Brain microvascular endothelial cell (primary cell): ENCODE measurements around the gene TMEM126A.

Experiments
- DNase-seq: peaks from one replicate; pipeline ENCODE4 v3.0.0-alpha.2; 2020
- H3K27ac ChIP-seq: fragments of 250-450 bp; sonication (Bioruptor Pico); 2 replicates; pipeline ENCODE4 v1.5.1; 2020; ENCODE audit warnings: mild to moderate bottlenecking, moderate library complexity
- H3K27me3 ChIP-seq: fragments of 250-450 bp; sonication (Bioruptor Pico); replicated peaks from 2 replicates; pipeline ENCODE4 v1.5.1; 2020; ENCODE audit warnings: mild to moderate bottlenecking
- H3K36me3 ChIP-seq: fragments of 250-450 bp; sonication (Bioruptor Pico); replicated peaks from 2 replicates; pipeline ENCODE4 v1.5.1; 2020; ENCODE audit warnings: mild to moderate bottlenecking
- H3K4me3 ChIP-seq: 2 replicates; pipeline ENCODE4 v1.5.1; 2011; ENCODE audit warnings: low read depth, mild to moderate bottlenecking, control low read depth, low read length, moderate library complexity
- CTCF ChIP-seq: IDR thresholded peaks from 2 replicates; pipeline ENCODE4 v1.5.1; 2011; ENCODE audit warnings: low read depth, mild to moderate bottlenecking, moderate library complexity, low read length, control low read depth, inconsistent platforms; ENCODE audit errors: missing control alignments
- in situ Hi-C: cut with HindIII; loops from 2 replicates; pipeline ENCODE4 v1.10.0; 2017; ENCODE audit warnings: low sequenced_read_pairs, low pct_ligation_motif_present

Gene TMEM126A

GRCh38 chr11:85656777-85657176 is 9.0 kb downstream of the TMEM126A start:
- no peak overlapping the region for H3K4me3 ChIP-seq
- in situ Hi-C loops = no loop called here
- TF ChIP-seq CTCF = no peak
- H3K27me3 ChIP-seq = no peaks in the 10 kb centered on the region
- no peak for DNase-seq
- no peak overlapping the region for H3K27ac ChIP-seq
- H3K36me3 ChIP-seq = peaks cover 15% of the 10 kb centered on the region

GRCh38 chr11:85658180-85658579 is 10.4 kb downstream of the TMEM126A start:
- Histone ChIP-seq H3K36me3 (peaks cover 15% of the 10 kb centered on the region), H3K27me3 (no peaks in the 10 kb centered on the region), H3K27ac (no peak overlapping the region), H3K4me3 (no peak overlapping the region)
- no peak for DNase-seq
- in situ Hi-C loops = no loop called here
- TF ChIP-seq CTCF = no peak

- in situ Hi-C loops = no loop called here
Observed at GRCh38 chr11:85661972-85662664, 14.4 kb downstream of the TMEM126A start.

GRCh38 chr11:85663080-85663752 is 15.4 kb downstream of the TMEM126A start:
- in situ Hi-C loops = no loop called here
- Histone ChIP-seq H3K27ac (no peak overlapping the region), H3K36me3 (peaks cover 4% of the 10 kb centered on the region), H3K4me3 (peak overlapping the region; percentile 97), H3K27me3 (no peaks in the 10 kb centered on the region)
- DNase-seq = no peak
- no peak for TF ChIP-seq CTCF

More at GRCh38 chr11:85661972-85662664, 14.4 kb downstream of the TMEM126A start:
- H3K36me3 ChIP-seq = peaks cover 6% of the 10 kb centered on the region
- H3K27me3 ChIP-seq = no peaks in the 10 kb centered on the region
- TF ChIP-seq CTCF = no peak
- no peak for DNase-seq
- H3K4me3 ChIP-seq = peak overlapping the region; percentile 97
- no peak overlapping the region for H3K27ac ChIP-seq

DNA sequence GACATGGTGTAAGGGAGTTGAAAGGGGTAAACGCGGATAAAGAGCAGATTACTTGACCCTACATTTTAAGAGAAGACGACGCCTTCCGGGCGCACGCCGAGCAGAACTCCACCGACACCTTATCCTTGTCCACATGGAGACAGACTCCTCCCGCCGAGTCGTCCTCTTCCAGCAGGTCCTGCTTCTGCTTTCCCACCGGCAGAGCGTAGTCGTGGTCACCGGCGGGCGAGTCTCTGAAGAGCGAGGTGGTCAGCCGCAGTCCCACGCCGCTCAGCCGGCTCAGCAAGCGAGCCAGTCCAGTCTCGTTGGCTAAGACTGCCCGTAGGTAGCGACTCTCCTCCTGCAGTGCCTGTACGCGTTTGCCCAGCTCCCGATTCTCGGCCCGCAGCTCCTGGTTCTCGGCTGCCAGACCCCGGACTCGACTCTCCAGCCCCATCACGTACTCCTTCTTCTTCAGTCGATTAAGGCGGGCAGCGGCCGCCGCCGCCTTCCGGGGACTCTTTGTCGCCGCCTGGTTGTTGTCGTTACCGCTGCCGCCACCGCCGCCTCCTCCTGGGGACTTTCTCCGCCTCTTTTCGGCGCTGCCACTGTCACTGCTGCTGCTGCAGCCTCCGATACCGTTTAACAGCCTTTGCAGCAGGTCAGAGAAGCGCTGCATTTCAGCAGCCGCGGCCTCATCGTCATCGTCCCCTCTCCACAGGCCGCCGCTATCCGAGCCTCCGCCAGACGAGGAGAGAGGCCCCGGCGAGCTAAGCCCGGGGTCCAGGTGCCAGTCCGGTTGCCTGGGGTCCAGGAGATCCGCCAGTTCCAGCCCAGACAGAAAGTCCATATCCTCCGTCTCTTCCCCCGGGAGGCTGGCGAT is 16.2 kb downstream of the TMEM126A start:
- DNase-seq = peak; percentile 34
- peak; percentile 63 for TF ChIP-seq CTCF
- Histone ChIP-seq H3K27ac (peak overlapping the region; percentile 93), H3K4me3 (peak overlapping the region; percentile 97), H3K27me3 (no peaks in the 10 kb centered on the region), H3K36me3 (no peaks in the 10 kb centered on the region)
- in situ Hi-C loops = no loop called here
